GM21723 (cell line): ENCODE measurements around the gene STOML2.

Source experiments
- ATAC-seq: cut with Tn5 transposase; IDR thresholded peaks from one replicate; pipeline ENCODE4 v1.9.1; 2021; ENCODE audit warnings: mild to moderate bottlenecking, moderate library complexity; ENCODE audit not compliant: unreplicated experiment

The STOML2 gene

DNA sequence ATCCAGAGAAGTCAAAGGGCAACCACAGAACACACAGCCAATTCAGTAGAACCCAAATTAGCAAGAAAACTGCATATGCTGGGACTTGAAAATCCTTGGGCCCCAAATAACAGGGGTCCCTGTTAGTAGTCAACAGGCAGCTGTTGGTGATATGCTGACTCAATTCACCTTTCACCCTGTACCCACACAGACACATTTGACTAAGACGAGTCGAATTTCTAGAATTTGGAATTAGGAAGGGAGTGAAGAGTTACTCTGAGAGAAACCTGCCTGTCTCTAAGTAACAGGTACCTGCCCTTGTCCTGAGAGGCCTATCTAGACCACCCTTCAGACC is 29.7 kb downstream of the STOML2 start:
- no peak for ATAC-seq

DNA sequence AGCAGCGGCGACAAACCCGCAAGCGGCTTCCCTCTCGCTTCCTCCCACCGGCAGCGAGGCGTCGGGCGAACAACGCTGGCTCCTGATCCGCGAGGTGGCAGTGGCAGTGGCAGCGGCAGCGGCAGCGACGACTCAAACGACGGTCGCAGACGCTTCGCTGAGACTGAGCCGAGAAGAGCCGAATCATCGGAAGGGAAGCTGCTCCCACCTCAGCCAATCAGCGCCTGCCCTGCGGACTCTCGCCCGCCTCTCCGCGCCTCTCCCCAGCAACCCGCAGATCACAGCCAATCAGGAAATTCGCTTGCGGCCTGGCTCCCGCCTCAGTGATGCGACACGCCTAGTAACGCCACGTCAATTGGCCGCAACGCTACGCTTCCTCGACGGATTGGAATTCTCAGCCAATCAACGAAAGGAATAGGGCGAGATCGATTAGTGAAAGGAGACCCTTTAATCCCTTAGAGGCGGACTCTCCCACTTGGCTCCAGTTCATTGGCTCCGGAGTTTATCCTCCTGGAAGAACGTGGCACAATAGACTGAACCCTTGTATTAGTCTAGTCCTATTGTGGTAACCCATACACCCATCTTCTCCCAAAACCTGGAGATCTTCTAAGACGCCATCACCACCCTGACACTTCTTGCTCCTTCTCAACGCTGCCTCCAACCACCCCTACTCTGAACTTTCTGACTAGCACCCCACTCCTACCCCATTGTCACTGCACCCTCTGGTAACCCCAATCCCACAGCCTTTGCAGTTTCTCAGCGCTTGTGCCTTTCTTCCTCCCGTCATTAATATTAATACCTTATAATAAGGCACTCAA is 30.3 kb downstream of the STOML2 start, which contains the start of gene VCP:
Gene VCP (minus strand): TSS at position 165 of the 818 bp plus-strand sequence. CDS start 272 bp downstream, outside the sequence.
- peak; percentile 88 for ATAC-seq

DNA sequence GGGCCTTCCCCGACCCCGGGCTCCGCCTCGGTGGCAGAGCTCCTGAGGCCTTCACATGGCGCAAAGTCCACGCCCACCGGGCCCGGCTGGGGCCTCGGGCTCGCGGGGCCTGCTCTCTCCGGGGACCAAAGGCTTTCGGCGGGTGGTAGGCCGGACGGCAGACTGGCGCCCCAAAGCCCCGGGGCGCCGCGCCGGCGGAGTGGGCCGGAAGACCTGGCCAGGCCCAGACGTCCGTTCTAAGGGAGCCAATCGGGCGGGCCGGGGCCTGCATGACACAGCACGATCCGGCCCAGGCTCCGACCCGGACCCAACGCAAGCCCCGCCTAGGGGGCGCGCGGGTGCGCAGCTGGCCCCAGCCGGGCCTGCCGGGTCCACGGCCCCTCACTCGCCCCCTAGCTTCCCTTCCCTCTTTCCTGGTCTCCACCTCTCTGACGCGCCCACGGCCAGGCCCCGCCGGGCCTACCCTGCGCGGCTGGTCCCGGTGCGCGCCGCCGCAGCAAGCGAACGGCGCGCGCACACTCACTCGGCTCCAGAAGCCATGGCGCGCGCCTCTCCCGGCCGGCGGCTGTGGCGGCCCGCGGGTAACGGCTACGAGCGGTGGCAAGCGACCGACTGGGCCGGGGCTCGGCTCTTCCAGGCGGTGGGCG is 31.0 kb downstream of the STOML2 start:
- peak; percentile 53 for ATAC-seq

- ATAC-seq = no peak
Observed at GRCh38 chr9:35070823-35071813, 31.8 kb downstream of the STOML2 start.

DNA sequence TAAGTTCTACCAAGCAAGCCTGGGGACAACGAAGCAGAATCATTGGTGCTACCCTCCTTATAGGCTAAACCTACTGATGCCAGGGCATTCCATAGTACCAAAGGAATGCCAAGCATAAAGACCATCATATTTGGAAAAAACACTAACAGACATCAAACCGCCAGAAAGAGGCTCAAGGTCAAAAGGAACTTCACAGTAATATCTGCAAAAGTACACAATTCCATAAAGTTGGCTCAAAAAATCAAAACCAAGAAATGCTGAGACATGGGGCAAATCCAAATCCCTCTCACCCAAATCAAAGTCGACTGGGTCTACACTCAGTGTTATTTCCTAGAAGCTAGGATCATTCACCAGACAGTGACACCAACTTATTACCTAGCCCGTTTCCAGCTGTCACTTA is 33.9 kb downstream of the STOML2 start:
- no peak for ATAC-seq

DNA sequence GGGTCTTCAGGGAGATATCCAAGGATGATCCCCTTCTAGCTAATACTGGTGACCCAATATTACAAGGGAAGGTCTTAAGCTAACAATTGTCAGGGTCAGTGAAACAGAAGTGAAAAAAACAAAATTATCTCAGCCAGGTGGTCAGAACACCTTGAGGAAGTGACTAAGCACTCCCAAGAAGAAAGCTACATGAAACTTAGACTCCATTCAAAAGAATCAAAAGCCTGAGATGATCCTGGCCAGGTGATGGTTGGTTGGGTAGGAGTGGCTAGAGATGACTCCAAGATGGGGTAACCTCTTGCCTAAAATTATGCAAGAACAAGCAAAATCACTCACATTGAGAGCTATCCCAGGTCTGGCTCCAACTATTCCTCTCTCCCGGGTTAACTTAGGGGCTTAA is 35.9 kb downstream of the STOML2 start:
- ATAC-seq = no peak

DNA sequence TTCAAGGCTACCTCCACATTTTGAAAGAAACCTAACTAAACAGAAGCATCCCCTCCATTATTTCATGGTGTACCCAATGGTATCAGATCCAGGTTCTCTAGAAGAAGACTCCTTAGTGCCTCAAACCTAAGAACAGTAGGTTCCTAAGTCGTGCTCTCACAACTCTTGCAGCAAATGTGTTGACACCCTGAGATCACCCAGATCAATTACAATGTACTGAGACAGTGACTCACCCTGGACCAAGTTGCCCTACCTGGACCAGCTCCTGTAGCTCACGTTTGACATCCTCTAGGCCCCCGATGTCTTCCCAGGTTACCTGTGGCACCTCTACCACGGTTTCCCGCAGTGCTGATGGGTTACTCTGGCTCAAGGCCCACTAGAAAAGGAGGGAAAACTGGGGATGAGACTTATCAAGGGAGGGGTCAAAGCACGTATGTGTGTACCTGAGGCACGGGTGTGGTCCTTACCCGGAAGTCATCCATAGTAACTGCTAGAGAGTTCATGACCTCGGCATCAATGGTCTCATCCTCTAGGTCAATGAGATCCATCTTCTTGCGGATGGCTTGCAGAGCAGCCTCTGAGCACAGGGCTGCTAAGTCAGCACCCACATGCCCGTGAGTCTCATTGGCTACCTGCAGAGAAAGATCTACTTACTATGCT is 42.3 kb downstream of the STOML2 start:
- no peak for ATAC-seq

GRCh38 chr9:35059438-35059837 is 43.5 kb downstream of the STOML2 start:
- ATAC-seq = no peak

- no peak for ATAC-seq
Observed at GRCh38 chr9:35057271-35057620, 45.7 kb downstream of the STOML2 start.

GRCh38 chr9:35056571-35057270 is 46.2 kb downstream of the STOML2 start:
- ATAC-seq = no peak

- no peak for ATAC-seq
Observed at GRCh38 chr9:35054871-35055644, 47.9 kb downstream of the STOML2 start.

DNA sequence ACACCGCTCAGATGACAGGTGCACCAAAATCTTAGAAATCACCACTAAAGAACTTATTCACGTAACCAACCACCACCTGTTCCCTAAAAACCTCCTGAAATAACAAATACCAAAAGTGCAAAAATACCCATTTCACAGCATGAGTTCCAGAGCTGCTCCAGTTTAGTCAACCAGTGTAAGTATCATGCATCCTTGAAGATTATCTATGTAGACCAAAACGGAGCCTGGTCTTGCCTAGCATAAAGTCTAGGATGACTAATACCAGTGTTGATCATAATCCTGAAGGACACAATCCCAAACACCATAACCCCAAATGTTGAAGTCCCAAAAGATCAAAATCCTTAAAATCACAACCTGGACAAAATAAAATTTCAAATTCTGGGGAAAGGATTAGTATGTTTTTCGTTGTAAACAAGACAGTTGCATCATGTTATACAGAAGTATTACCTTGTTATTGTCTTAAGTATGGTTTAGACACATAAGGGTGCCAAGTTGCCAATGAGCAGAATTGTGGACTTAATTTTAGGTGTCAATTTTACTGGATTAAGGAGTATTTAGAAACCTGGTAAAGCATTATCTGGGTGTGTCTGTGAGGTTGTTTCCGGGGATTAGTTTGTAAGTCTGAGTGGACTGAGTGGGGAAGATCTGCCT is 48.6 kb downstream of the STOML2 start:
- no peak for ATAC-seq

DNA sequence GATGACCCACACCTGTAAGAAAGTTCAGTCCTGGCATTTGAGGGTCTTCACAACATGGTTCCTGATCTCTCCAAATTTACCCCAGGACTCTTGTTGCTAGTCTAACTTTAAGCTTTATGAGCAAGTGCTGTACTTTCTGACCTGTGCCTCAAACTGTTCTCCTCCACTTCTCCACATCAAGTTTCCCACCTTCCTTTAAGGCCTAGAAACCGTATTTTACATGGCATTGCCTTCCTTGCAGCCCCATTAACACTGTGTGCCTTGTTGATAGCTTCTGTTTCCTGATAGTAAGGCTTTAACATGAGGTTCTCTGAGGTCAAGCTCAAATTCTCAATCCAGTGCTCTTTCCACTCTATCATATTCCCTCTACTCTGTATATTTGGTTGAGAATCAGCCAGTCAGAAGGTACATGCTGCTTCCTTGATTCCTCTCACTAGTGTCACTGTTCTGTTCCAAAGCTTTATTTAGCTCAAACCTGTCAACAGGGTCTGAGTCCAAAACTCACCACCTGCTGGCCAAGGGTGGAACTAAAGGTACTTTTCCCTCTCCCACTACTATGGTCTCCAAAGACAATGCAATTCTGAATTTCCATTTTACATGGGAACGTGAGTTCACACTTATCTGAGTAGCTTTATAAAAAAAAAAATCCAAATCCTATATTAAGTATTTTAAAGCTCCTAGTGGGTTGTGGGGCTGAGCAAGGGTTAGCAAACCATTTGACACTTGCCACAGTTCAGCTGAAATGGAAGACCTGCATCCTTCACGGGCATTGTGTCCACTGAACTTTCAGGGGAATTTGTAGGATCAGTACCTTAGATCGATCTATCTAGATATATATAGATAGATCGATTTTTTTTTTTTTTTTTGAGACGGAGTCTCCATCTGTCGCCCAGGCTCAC is 51.6 kb downstream of the STOML2 start:
- ATAC-seq = no peak
